Hepatocyte (in vitro differentiated cells): ENCODE data around the gene GSN.

Experiments
- CTCF ChIP-seq: fragments of 200-600 bp; sonication (generic); IDR thresholded peaks from 2 replicates; pipeline ENCODE4 v1.5.1; 2016; ENCODE audit warnings: antibody characterized with exemption, mild to moderate bottlenecking; ENCODE audit not compliant: poor library complexity
- EZH2 ChIP-seq: fragments of 200-600 bp; sonication (generic); IDR thresholded peaks from 2 replicates; pipeline ENCODE4 v1.6.1; 2016; ENCODE audit warnings: antibody characterized with exemption, mild to moderate bottlenecking, borderline replicate concordance
- EZH2phosphoT487 ChIP-seq: fragments of 200-600 bp; sonication (generic); IDR thresholded peaks from one replicate; pipeline ENCODE4 v1.6.1; 2018; ENCODE audit warnings: antibody characterized with exemption, mild to moderate bottlenecking, low read depth, moderate library complexity; ENCODE audit not compliant: unreplicated experiment, severe bottlenecking

- TF ChIP-seq CTCF (no peak), EZH2phosphoT487 (no peak), EZH2 (no peak)
Measured at GRCh38 chr9:121246821-121247561, 21.0 kb upstream of the GSN start.
